Liver (tissue), 10 donors: ENCODE measurements around the gene ARHGEF28. TPM values are rescaled to one million over a fixed set of nuclear protein-coding genes. Genes with fewer than 3 reads are reported as not detected.

Experiments
- DNase-seq: peaks from one replicate; pipeline ENCODE4 v3.0.0-alpha.2; 2017; ENCODE audit warnings: low spot score
- H3K27ac ChIP-seq, 2 donors: one replicate each; pipeline ENCODE4 v1.7.0; 2013; ENCODE audit warnings: inconsistent platforms in 2 of 2, low read length in 2 of 2, control low read depth in 1 of 2, low read depth in 1 of 2, mild to moderate bottlenecking in 1 of 2
- H3K27me3 ChIP-seq, 4 donors: one replicate each; pipeline versions ENCODE4 v1.6.1 to v1.7.0; 2013; ENCODE audit warnings: low read length in 3 of 4, inconsistent platforms in 1 of 4, mild to moderate bottlenecking in 1 of 4, moderate library complexity in 1 of 4; ENCODE audit not compliant: control insufficient read depth in 4 of 4, insufficient read depth in 4 of 4
- H3K36me3 ChIP-seq, 4 donors: one replicate each; pipeline versions ENCODE4 v1.6.1 to v1.7.0; 2013; ENCODE audit warnings: low read length in 3 of 4, mild to moderate bottlenecking in 3 of 4, low read depth in 1 of 4, moderate library complexity in 1 of 4; ENCODE audit not compliant: control insufficient read depth in 4 of 4, insufficient read depth in 3 of 4
- H3K4me1 ChIP-seq, 4 donors: one replicate each; pipeline versions ENCODE4 v1.6.1 to v1.7.0; 2013; ENCODE audit warnings: low read length in 3 of 4, mild to moderate bottlenecking in 3 of 4, moderate library complexity in 1 of 4; ENCODE audit not compliant: control insufficient read depth in 4 of 4, insufficient read depth in 4 of 4
- H3K4me3 ChIP-seq, 3 donors: one replicate each; pipeline versions ENCODE4 v1.6.1 to v1.7.0; 2013; ENCODE audit warnings: low read length in 3 of 3, control low read depth in 1 of 3, low read depth in 1 of 3, mild to moderate bottlenecking in 1 of 3
- H3K9ac ChIP-seq, 2 donors: one replicate each; pipeline ENCODE4 v1.7.0; 2013; ENCODE audit warnings: low read length in 2 of 2, mild to moderate bottlenecking in 2 of 2, moderate library complexity in 2 of 2, control low read depth in 1 of 2, low read depth in 1 of 2
- H3K9me3 ChIP-seq, 4 donors: one replicate each; pipeline versions ENCODE4 v1.6.1 to v1.7.0; 2013; ENCODE audit warnings: low read length in 3 of 4; ENCODE audit not compliant: control insufficient read depth in 4 of 4
- FOXA1 ChIP-seq: IDR thresholded peaks from 2 replicates; pipeline ENCODE4 v1.6.1; 2016; ENCODE audit warnings: antibody characterized with exemption
- HNF4G ChIP-seq: IDR thresholded peaks from 2 replicates; pipeline ENCODE4 v1.6.1; 2016; ENCODE audit warnings: antibody characterized with exemption
- JUND ChIP-seq, 2 donors: IDR thresholded peaks; 2 replicates each; pipeline ENCODE4 v1.6.1; 2016; ENCODE audit warnings: antibody characterized with exemption in 2 of 2
- MAX ChIP-seq: IDR thresholded peaks from 2 replicates; pipeline ENCODE4 v1.6.1; 2016; ENCODE audit warnings: antibody characterized with exemption
- NR2F2 ChIP-seq: IDR thresholded peaks from 2 replicates; pipeline ENCODE4 v1.6.1; 2016; ENCODE audit warnings: antibody characterized with exemption
- RAD21 ChIP-seq, 2 donors: IDR thresholded peaks; 2 replicates each; pipeline ENCODE4 v1.6.1; 2016; ENCODE audit warnings: antibody characterized with exemption in 2 of 2, mild to moderate bottlenecking in 2 of 2
- SP1 ChIP-seq: IDR thresholded peaks from 2 replicates; pipeline ENCODE4 v1.6.1; 2018; ENCODE audit warnings: antibody characterized with exemption, mild to moderate bottlenecking
- TAF1 ChIP-seq: conservative IDR thresholded peaks from 2 replicates; pipeline ENCODE4 v1.6.1; 2016; ENCODE audit warnings: antibody characterized with exemption, mild to moderate bottlenecking
- YY1 ChIP-seq: IDR thresholded peaks from 2 replicates; pipeline ENCODE4 v1.6.1; 2016; ENCODE audit warnings: antibody characterized with exemption, mild to moderate bottlenecking
- WGBS: extraction: QIAGEN DNeasy Blood & Tissue Kit; methylation state at CpG from one replicate; pipeline ENCODE4 v1.1.7; 2013; 5-methylcytosine and 5-hydroxymethylcytosine counted together
- polyA plus RNA-seq, 2 donors: library from polyadenylated mRNA; stranded (reverse) in 1 of 2; unstranded in 1 of 2; fragments of 200-250 nt in 1 of 2; fragments of >200 nt in 1 of 2; fragmentation: Nextera tagmentation in 1 of 2; extraction: Ambion mirVana in 1 of 2; gene quantifications; one replicate each; pipeline versions ENCODE4 v1.2.1 to v1.2.3, GENCODE V29; 2013 to 2015
- small RNA-seq: library from RNA; depleted of rRNA; stranded (forward); fragments of <200 nt; gene quantifications from one replicate; pipeline ENCODE3, GENCODE V24; 2014
- total RNA-seq, 2 donors: library from RNA; depleted of rRNA; stranded (reverse); fragments of >200 nt; gene quantifications; one replicate each; pipeline ENCODE4 v1.2.3, GENCODE V29; 2014
- TF ChIP-seq, protein P1 (sequence below): IDR thresholded peaks from 2 replicates; pipeline ENCODE4 v1.6.1; 2016; ENCODE audit warnings: antibody characterized with exemption, mild to moderate bottlenecking
- donor health status: healthy.
- donor health status: healthy.
- donor health status: healthy.
- donor health status: healthy.
- donor health status: healthy.

The ARHGEF28 gene
- total and polyA plus RNA-seq, 4 donors = 1.6 to 13.9 (median 3.6) TPM

DNA sequence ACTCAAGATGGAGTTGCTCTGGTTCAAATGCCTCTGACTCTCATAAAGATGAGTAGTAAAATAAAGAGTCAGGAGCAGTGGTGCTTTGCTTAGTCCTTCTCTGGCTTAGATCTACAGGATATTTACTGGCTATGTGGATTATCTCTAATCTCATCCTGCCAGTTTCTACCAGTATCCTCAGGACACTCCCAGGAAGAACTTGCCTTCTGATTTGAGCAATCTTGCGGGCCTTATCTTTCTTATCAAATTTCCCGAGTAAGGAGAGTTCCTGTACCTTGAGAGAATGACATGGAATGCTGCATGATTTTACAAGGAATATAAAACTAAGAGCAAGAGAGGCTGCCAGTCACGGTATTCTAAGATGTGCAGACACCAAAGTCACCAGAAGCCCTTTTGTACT lies 364.0 kb downstream of the ARHGEF28 start:
- Histone ChIP-seq H3K4me3 (no peak overlapping the region), H3K9ac (no peak overlapping the region), H3K36me3 (no peaks in the 10 kb centered on the region), H3K9me3 (no peaks in the 10 kb centered on the region), H3K27me3 (no peaks in the 10 kb centered on the region), H3K4me1 (no peaks in the 10 kb centered on the region), H3K27ac (no peak overlapping the region)
- DNase-seq = no peak
- no peak for TF ChIP-seq NR2F2
- TF ChIP-seq TAF1 = no peak
- TF ChIP-seq RAD21 (IDR thresholded peaks at IDR 0.05) = no peak
- no peak for TF ChIP-seq SP1
- no peak for TF ChIP-seq HNF4G
- no peak for TF ChIP-seq YY1
- no peak for TF ChIP-seq MAX
- TF ChIP-seq JUND (IDR thresholded peaks at IDR 0.05) = no peak
- TF ChIP-seq, protein P1, sequence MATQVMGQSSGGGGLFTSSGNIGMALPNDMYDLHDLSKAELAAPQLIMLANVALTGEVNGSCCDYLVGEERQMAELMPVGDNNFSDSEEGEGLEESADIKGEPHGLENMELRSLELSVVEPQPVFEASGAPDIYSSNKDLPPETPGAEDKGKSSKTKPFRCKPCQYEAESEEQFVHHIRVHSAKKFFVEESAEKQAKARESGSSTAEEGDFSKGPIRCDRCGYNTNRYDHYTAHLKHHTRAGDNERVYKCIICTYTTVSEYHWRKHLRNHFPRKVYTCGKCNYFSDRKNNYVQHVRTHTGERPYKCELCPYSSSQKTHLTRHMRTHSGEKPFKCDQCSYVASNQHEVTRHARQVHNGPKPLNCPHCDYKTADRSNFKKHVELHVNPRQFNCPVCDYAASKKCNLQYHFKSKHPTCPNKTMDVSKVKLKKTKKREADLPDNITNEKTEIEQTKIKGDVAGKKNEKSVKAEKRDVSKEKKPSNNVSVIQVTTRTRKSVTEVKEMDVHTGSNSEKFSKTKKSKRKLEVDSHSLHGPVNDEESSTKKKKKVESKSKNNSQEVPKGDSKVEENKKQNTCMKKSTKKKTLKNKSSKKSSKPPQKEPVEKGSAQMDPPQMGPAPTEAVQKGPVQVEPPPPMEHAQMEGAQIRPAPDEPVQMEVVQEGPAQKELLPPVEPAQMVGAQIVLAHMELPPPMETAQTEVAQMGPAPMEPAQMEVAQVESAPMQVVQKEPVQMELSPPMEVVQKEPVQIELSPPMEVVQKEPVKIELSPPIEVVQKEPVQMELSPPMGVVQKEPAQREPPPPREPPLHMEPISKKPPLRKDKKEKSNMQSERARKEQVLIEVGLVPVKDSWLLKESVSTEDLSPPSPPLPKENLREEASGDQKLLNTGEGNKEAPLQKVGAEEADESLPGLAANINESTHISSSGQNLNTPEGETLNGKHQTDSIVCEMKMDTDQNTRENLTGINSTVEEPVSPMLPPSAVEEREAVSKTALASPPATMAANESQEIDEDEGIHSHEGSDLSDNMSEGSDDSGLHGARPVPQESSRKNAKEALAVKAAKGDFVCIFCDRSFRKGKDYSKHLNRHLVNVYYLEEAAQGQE = no peak
- no peak for TF ChIP-seq FOXA1
- 63% methylated on average over 3 of the region's 3 CpGs for WGBS

Small RNAs within 50 kb of the gene (small RNA-seq; reads per million reads assigned to genes)
- gene RNU7-196P = not detected

Other genes with a start within 250 kb of the ARHGEF28 start
- not detected for gene FOXD1, start 177.4 kb upstream of the ARHGEF28 start, total RNA-seq
- not detected for gene FOXD1, start 177.4 kb upstream of the ARHGEF28 start, polyA plus RNA-seq
- gene BTF3, start 127.8 kb upstream of the ARHGEF28 start, total RNA-seq = 100 to 1,000 TPM in 1 of 2 donors, 10 to 100 TPM in 1; 97.5 to 231 TPM
- gene BTF3, start 127.8 kb upstream of the ARHGEF28 start, polyA plus RNA-seq = 100 to 1,000 TPM; 194 to 246 TPM
- gene ANKRA2, start 60.6 kb upstream of the ARHGEF28 start, total RNA-seq = 10 to 100 TPM; 12.9 to 17.0 TPM
- gene ANKRA2, start 60.6 kb upstream of the ARHGEF28 start, polyA plus RNA-seq = 10 to 100 TPM in 1 of 2 donors, 1 to 10 TPM in 1; 5.9 to 16.2 TPM
- 10 to 100 TPM in 1 of 2 donors, 1 to 10 TPM in 1; 7.0 to 18.1 TPM for gene UTP15, start 60.5 kb upstream of the ARHGEF28 start, total RNA-seq
- 1 to 10 TPM; 3.5 to 3.8 TPM for gene UTP15, start 60.5 kb upstream of the ARHGEF28 start, polyA plus RNA-seq